ENCODE results near the gene DGKI. TPM values are rescaled to one million over a fixed set of nuclear protein-coding genes. Genes with fewer than 3 reads are reported as not detected.

DGKI gene
- total RNA-seq, 1 donor = 4.7 TPM

GRCh38 chr7:137871170-137871915 lies 24.6 kb upstream of the DGKI start:
- TF ChIP-seq CTCF (IDR thresholded peaks at IDR 0.05; ENCODE audit: insufficient read depth, low read length) = no peak
- no peak overlapping the region for H3K4me3 ChIP-seq (ENCODE audit: low read depth, low read length)
- no peak for DNase-seq (ENCODE audit: low read depth)

GRCh38 chr7:137870684-137871083 lies 23.9 kb upstream of the DGKI start:
- DNase-seq (ENCODE audit: low read depth) = no peak
- H3K4me3 ChIP-seq (ENCODE audit: low read depth, low read length) = no peak overlapping the region
- TF ChIP-seq CTCF (IDR thresholded peaks at IDR 0.05; ENCODE audit: insufficient read depth, low read length) = no peak

GRCh38 chr7:137870078-137870477 lies 23.3 kb upstream of the DGKI start:
- TF ChIP-seq CTCF (IDR thresholded peaks at IDR 0.05; ENCODE audit: insufficient read depth, low read length) = no peak
- H3K4me3 ChIP-seq (ENCODE audit: low read depth, low read length) = no peak overlapping the region
- no peak for DNase-seq (ENCODE audit: low read depth)

GRCh38 chr7:137869260-137869659 lies 22.5 kb upstream of the DGKI start:
- TF ChIP-seq CTCF (IDR thresholded peaks at IDR 0.05; ENCODE audit: insufficient read depth, low read length) = no peak
- no peak overlapping the region for H3K4me3 ChIP-seq (ENCODE audit: low read depth, low read length)
- no peak for DNase-seq (ENCODE audit: low read depth)

- no peak for DNase-seq (ENCODE audit: low read depth)
- TF ChIP-seq CTCF (IDR thresholded peaks at IDR 0.05; ENCODE audit: insufficient read depth, low read length) = no peak
- no peak overlapping the region for H3K4me3 ChIP-seq (ENCODE audit: low read depth, low read length)
Measured at GRCh38 chr7:137867289-137867688, 20.5 kb upstream of the DGKI start.

- TF ChIP-seq CTCF (IDR thresholded peaks at IDR 0.05; ENCODE audit: insufficient read depth, low read length) = no peak
- H3K4me3 ChIP-seq (ENCODE audit: low read depth, low read length) = no peak overlapping the region
Measured at GRCh38 chr7:137865764-137866163, 19.0 kb upstream of the DGKI start.

GRCh38 chr7:137862964-137863363 lies 16.2 kb upstream of the DGKI start:
- no peak for DNase-seq (ENCODE audit: low read depth)
- no peak overlapping the region for H3K4me3 ChIP-seq (ENCODE audit: low read depth, low read length)
- TF ChIP-seq CTCF (IDR thresholded peaks at IDR 0.05; ENCODE audit: insufficient read depth, low read length) = no peak

More at GRCh38 chr7:137865764-137866163, 19.0 kb upstream of the DGKI start:
- DNase-seq (ENCODE audit: low read depth) = no peak

Data from fibroblast of the aortic adventitia (primary cell).